CD4-positive, alpha-beta T cell (primary cell): ENCODE results near the gene PLCG2. TPM values are rescaled to one million over a fixed set of nuclear protein-coding genes. Genes with fewer than 3 reads are reported as not detected.

Experiments used
- ATAC-seq: fragments of 200-7000 bp; cut with Tn5 transposase; one replicate; pipeline ENCODE4 v1.10.0; 2022; ENCODE audit warnings: mild to moderate bottlenecking; ENCODE audit not compliant: poor library complexity
- CTCF ChIA-PET: fragments of 350-600 bp; sonication (Branson Sonifier 250); formaldehyde crosslinking; loops from one replicate; lab custom pipeline; 2021; ENCODE audit warnings: antibody characterized with exemption, inconsistent platforms; lab: Charles Lee
- POLR2A ChIA-PET: fragments of 350-600 bp; sonication (Branson Sonifier 250); formaldehyde crosslinking; loops from one replicate; lab custom pipeline; 2021; ENCODE audit warnings: antibody characterized with exemption, inconsistent platforms; lab: Charles Lee
- DNase-seq, 14 experiments: peaks; one replicate each; pipeline ENCODE4 v3.0.0-alpha.2; 2013 to 2020; ENCODE audit warnings: mixed read lengths in 2 of 14
- H3K27ac ChIP-seq, 2 donors: one replicate each; pipeline versions ENCODE4 v1.5.1 to v1.7.0; 2013; ENCODE audit warnings: low read length in 2 of 2, low read depth in 1 of 2, mild to moderate bottlenecking in 1 of 2
- H3K27me3 ChIP-seq, 2 experiments: 1 replicate in 1 of 2; 2 replicates in 1 of 2; pipeline versions ENCODE4 v1.6.1 to v1.7.0; 2013; ENCODE audit warnings: low read length in 2 of 2, control low read depth in 1 of 2, mild to moderate bottlenecking in 1 of 2, moderate library complexity in 1 of 2; ENCODE audit not compliant: insufficient read depth in 2 of 2, control insufficient read depth in 1 of 2
- H3K36me3 ChIP-seq: one replicate; pipeline ENCODE4 v1.6.1; 2013; ENCODE audit warnings: low read length, control low read depth; ENCODE audit not compliant: insufficient read depth
- H3K4me1 ChIP-seq: one replicate; pipeline ENCODE4 v1.6.1; 2013; ENCODE audit warnings: low read length, control low read depth; ENCODE audit not compliant: insufficient read depth
- H3K4me3 ChIP-seq: one replicate; pipeline ENCODE4 v1.5.1; 2013; ENCODE audit warnings: mild to moderate bottlenecking, low read length, moderate library complexity
- H3K9me3 ChIP-seq, 2 experiments: 1 replicate in 1 of 2; 2 replicates in 1 of 2; pipeline versions ENCODE4 v1.6.1 to v1.7.0; 2013; ENCODE audit warnings: low read length in 2 of 2, mild to moderate bottlenecking in 2 of 2, control low read depth in 1 of 2, moderate library complexity in 1 of 2; ENCODE audit not compliant: control insufficient read depth in 1 of 2, insufficient read depth in 1 of 2
- H3K27ac Mint-ChIP-seq: one replicate; pipeline ENCODE4 v1.8.0; 2020; ENCODE audit warnings: mixed read lengths
- H3K27me3 Mint-ChIP-seq: one replicate; pipeline ENCODE4 v1.8.0; 2021; ENCODE audit warnings: mixed read lengths
- H3K36me3 Mint-ChIP-seq: one replicate; pipeline ENCODE4 v1.8.0; 2021; ENCODE audit warnings: low read depth, mixed read lengths
- H3K4me1 Mint-ChIP-seq: one replicate; pipeline ENCODE4 v1.8.0; 2021; ENCODE audit warnings: low read depth, mixed read lengths
- H3K4me3 Mint-ChIP-seq: one replicate; pipeline ENCODE4 v1.8.0; 2020; ENCODE audit warnings: mild to moderate bottlenecking, mixed read lengths
- H3K9me3 Mint-ChIP-seq: one replicate; pipeline ENCODE4 v1.8.0; 2020; ENCODE audit warnings: mixed read lengths
- CTCF ChIP-seq: fragments of 200-600 bp; IDR thresholded peaks from one replicate; pipeline ENCODE4 v1.8.0; 2022; ENCODE audit warnings: antibody characterized with exemption, mild to moderate bottlenecking
- intact Hi-C, 2 experiments: fragments of 100-400 bp; cut with DNase I in 1 of 2; cut with micrococcal nuclease in 1 of 2; formaldehyde crosslinking; loops; one replicate each; pipeline versions ENCODE4 v1.15.1 to v1.9.0; 2023 to 2025; cut with DNase I, micrococcal nuclease
- total RNA-seq, 174 experiments: library from RNA in 2 of 174; stranded (reverse) in 2 of 174; gene quantifications; one replicate each; pipeline ENCODE4 v1.2.3 and lab custom pipeline; 2021 to 2026

PLCG2 gene
- total RNA-seq, 2 experiments from 2014 or later = 0.92 to 1.5 TPM

DNA sequence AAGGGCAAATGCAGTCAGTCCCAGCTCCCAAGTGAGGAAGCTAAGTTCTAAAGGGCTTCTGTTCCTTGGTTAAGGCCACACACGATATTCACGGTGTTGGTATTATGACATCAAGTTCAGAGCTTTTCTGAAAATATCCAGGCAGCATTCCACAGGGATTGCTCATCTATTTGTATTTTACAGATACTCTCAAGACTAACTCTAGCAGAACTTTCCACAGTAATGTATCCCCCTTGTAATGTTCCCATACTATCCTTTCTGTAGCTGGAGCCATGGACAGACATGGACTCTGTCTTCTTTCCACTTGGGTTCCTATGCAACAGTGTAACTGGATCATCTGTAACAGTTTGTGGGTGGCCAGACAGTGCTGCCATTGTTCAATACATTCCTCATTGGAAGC is 218.6 kb downstream of the PLCG2 start:
- TF ChIP-seq CTCF = no peak
- H3K27me3 Mint-ChIP-seq = no peaks in the 10 kb centered on the region
- H3K4me3 Mint-ChIP-seq = no peak overlapping the region
- intact Hi-C loops = no loop called here
- peaks cover 9% of the 10 kb centered on the region for H3K4me1 Mint-ChIP-seq
- H3K4me3 ChIP-seq = no peak overlapping the region
- ChIA-PET CTCF (no interaction called here), POLR2A (no interaction called here)
- H3K27ac Mint-ChIP-seq = no peak overlapping the region
- no peaks in the 10 kb centered on the region for H3K9me3 Mint-ChIP-seq
- H3K4me1 ChIP-seq = no peaks in the 10 kb centered on the region
- H3K9me3 ChIP-seq = no peaks in the 10 kb centered on the region
- no peaks in the 10 kb centered on the region for H3K27me3 ChIP-seq
- H3K27ac ChIP-seq = no peak overlapping the region
- peaks cover 23% of the 10 kb centered on the region for H3K36me3 ChIP-seq
- no peak for DNase-seq
- ATAC-seq = no peak
- peaks cover 65% of the 10 kb centered on the region for H3K36me3 Mint-ChIP-seq

GRCh38 chr16:82002831-82003230 is 223.7 kb downstream of the PLCG2 start:
- DNase-seq (no peak), ATAC-seq (no peak)
- intact Hi-C loops = no loop called here
- Mint-ChIP-seq H3K4me3 (no peak overlapping the region), H3K9me3 (no peaks in the 10 kb centered on the region), H3K27ac (no peak overlapping the region), H3K4me1 (peaks cover 15% of the 10 kb centered on the region), H3K36me3 (peaks cover 81% of the 10 kb centered on the region), H3K27me3 (no peaks in the 10 kb centered on the region)
- Histone ChIP-seq H3K4me3 (no peak overlapping the region), H3K4me1 (no peaks in the 10 kb centered on the region), H3K36me3 (peaks cover 32% of the 10 kb centered on the region), H3K27me3 (no peaks in the 10 kb centered on the region), H3K9me3 (no peaks in the 10 kb centered on the region), H3K27ac (no peak overlapping the region)
- POLR2A ChIA-PET = no interaction called here
- CTCF ChIA-PET = no interaction called here
- no peak for TF ChIP-seq CTCF

DNA sequence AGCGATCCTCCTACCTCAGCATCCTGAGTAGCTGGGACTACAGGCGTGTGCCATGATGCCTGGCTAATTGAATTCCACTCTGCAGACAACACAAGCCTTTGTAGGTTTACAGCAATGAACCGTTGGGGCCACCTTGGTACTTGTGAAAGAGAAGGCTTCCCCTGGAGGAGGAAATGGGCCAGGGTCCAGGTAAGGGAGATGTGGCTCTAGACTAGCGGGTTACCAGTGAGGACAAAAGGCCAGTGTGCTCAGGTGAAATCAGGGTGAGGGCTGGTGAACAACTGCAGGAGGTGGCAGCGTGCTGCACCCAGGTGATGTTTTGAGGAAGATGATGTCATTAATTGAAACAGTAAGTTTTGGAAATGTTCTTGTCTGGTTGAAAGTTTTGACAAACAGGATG is 225.5 kb downstream of the PLCG2 start:
- H3K36me3 Mint-ChIP-seq = peaks cover 80% of the 10 kb centered on the region
- intact Hi-C loops = no loop called here
- H3K27ac ChIP-seq = no peak overlapping the region
- H3K4me1 ChIP-seq = no peaks in the 10 kb centered on the region
- peaks cover 17% of the 10 kb centered on the region for H3K36me3 ChIP-seq
- no peak overlapping the region for H3K4me3 Mint-ChIP-seq
- peaks cover 19% of the 10 kb centered on the region for H3K4me1 Mint-ChIP-seq
- no peak overlapping the region for H3K4me3 ChIP-seq
- H3K9me3 ChIP-seq = peaks cover 8 to 9% of the 10 kb centered on the region in 2 experiments
- H3K27me3 Mint-ChIP-seq = no peaks in the 10 kb centered on the region
- TF ChIP-seq CTCF = no peak
- H3K27me3 ChIP-seq = no peaks in the 10 kb centered on the region
- POLR2A ChIA-PET = no interaction called here
- peaks cover 2% of the 10 kb centered on the region for H3K9me3 Mint-ChIP-seq
- ATAC-seq (no peak), DNase-seq (no peak)
- H3K27ac Mint-ChIP-seq = no peak overlapping the region
- CTCF ChIA-PET = no interaction called here
